Endodermal cell (in vitro differentiated cells): ENCODE measurements around the gene GALNT2. TPM values are rescaled to one million over a fixed set of nuclear protein-coding genes. Genes with fewer than 3 reads are reported as not detected.

Source experiments
- DNase-seq: peaks from one replicate; pipeline ENCODE4 v3.0.0-alpha.2; 2017
- H3K27ac ChIP-seq: 2 replicates; pipeline ENCODE4 v1.5.1; 2013; ENCODE audit warnings: mild to moderate bottlenecking, low read depth, low read length, moderate library complexity
- H3K27me3 ChIP-seq: 2 replicates; pipeline ENCODE4 v1.6.1; 2013; ENCODE audit warnings: mild to moderate bottlenecking, low read length, moderate library complexity; ENCODE audit not compliant: insufficient read depth, control insufficient read depth, poor library complexity, severe bottlenecking
- H3K36me3 ChIP-seq: 2 replicates; pipeline ENCODE4 v1.7.0; 2013; ENCODE audit warnings: mild to moderate bottlenecking, low read length, moderate library complexity; ENCODE audit not compliant: control insufficient read depth, insufficient read depth
- H3K4me1 ChIP-seq: one replicate; pipeline ENCODE4 v1.7.0; 2013; ENCODE audit warnings: low read length; ENCODE audit not compliant: control insufficient read depth, insufficient read depth
- H3K4me3 ChIP-seq: 2 replicates; pipeline ENCODE4 v1.5.1; 2013; ENCODE audit warnings: mild to moderate bottlenecking, low read length, moderate library complexity
- H3K9ac ChIP-seq: 2 replicates; pipeline ENCODE4 v1.6.1; 2013; ENCODE audit warnings: mild to moderate bottlenecking, low read length, moderate library complexity; ENCODE audit not compliant: poor library complexity, severe bottlenecking; ENCODE audit errors: extremely low read depth
- H3K9me3 ChIP-seq: 2 replicates; pipeline ENCODE4 v1.6.1; 2013; ENCODE audit warnings: mild to moderate bottlenecking, low read length, moderate library complexity; ENCODE audit not compliant: control insufficient read depth
- H3K27ac Mint-ChIP-seq: 2 replicates; pipeline ENCODE4 v1.8.0; 2020; ENCODE audit warnings: mixed read lengths
- H3K27me3 Mint-ChIP-seq: 2 replicates; pipeline ENCODE4 v1.8.0; 2021; ENCODE audit warnings: mild to moderate bottlenecking, mixed read lengths; ENCODE audit not compliant: insufficient read depth
- H3K36me3 Mint-ChIP-seq: 2 replicates; pipeline ENCODE4 v1.8.0; 2020; ENCODE audit warnings: low read depth, mixed read lengths
- H3K4me1 Mint-ChIP-seq: 2 replicates; pipeline ENCODE4 v1.8.0; 2020; ENCODE audit warnings: mixed read lengths
- H3K4me3 Mint-ChIP-seq: 2 replicates; pipeline ENCODE4 v1.8.0; 2020; ENCODE audit warnings: mild to moderate bottlenecking, moderate library complexity, mixed read lengths
- H3K9me3 Mint-ChIP-seq: 2 replicates; pipeline ENCODE4 v1.8.0; 2020; ENCODE audit warnings: mild to moderate bottlenecking, mixed read lengths
- CTCF ChIP-seq: fragments of 200-600 bp; sonication (generic); conservative IDR thresholded peaks from 2 replicates; pipeline ENCODE4 v1.5.0; 2021; ENCODE audit warnings: antibody characterized with exemption, mild to moderate bottlenecking
- WGBS, 2 experiments: methylation state at CpG; one replicate each; pipeline versions ENCODE4 v1.1.5 to v1.1.7; 2013; ENCODE audit warnings: missing lambda C conversion rate in 2 of 2, mixed read lengths in 1 of 2; ENCODE audit not compliant: insufficient coverage in 1 of 2, insufficient read length in 1 of 2; 5-methylcytosine and 5-hydroxymethylcytosine counted together
- total RNA-seq, 2 donors: library from RNA; stranded (reverse); fragmentation: NEBNext Ultra II Directional in 1 of 2; extraction: Animal tissue kit (Norgen Biotek cat#: 25700) in 1 of 2; gene quantifications; 2 replicates in 1 of 2; 3 replicates in 1 of 2; pipeline ENCODE4 v1.2.1, GENCODE V29; 2021

Gene GALNT2
- total RNA-seq, 2 donors from 2014 or later: 41.6 to 63.5 TPM

GRCh38 chr1:230158415-230159291 is 91.6 kb downstream of the GALNT2 start:
- Histone ChIP-seq H3K9me3 (no peaks in the 10 kb centered on the region), H3K4me3 (no peak overlapping the region), H3K27ac (peak overlapping the region; percentile 88), H3K9ac (no peak overlapping the region), H3K27me3 (no peaks in the 10 kb centered on the region), H3K4me1 (no peaks in the 10 kb centered on the region), H3K36me3 (no peaks in the 10 kb centered on the region)
- no peak overlapping the region for H3K4me3 Mint-ChIP-seq
- H3K27me3 Mint-ChIP-seq: no peaks in the 10 kb centered on the region
- peak overlapping the region; percentile 60 for H3K27ac Mint-ChIP-seq
- DNase-seq: peak; percentile 26
- 85 to 91% methylated on average over 8 to 12 of the region's 12 CpGs for WGBS, 2 experiments
- H3K9me3 Mint-ChIP-seq: no peaks in the 10 kb centered on the region
- TF ChIP-seq CTCF: no peak
- H3K4me1 Mint-ChIP-seq: peaks cover 25% of the 10 kb centered on the region
- H3K36me3 Mint-ChIP-seq: peaks cover 6% of the 10 kb centered on the region

DNA sequence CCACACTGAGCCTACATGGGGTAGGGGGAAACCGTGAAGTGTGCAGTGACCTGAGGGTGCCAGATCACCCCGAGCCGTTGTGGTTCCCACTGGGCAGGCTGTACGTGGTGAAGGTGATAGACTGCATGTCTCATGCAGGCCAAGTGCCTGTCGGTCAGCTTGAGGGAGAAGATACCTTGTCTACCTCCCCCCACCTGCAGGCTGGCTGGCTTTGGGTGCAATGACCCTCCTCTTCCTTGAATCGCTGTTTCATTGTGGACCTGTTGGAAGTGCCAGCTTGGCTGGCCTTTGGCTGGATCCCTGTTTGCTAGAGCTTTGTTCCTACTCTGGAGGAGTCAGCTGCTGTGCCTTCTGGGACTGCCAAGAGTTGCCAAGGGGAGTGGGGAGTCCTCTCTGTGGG is 92.5 kb downstream of the GALNT2 start:
- Mint-ChIP-seq H3K36me3 (peaks cover 6% of the 10 kb centered on the region), H3K27ac (peak overlapping the region; percentile 45), H3K4me1 (peaks cover 21% of the 10 kb centered on the region), H3K27me3 (no peaks in the 10 kb centered on the region), H3K4me3 (no peak overlapping the region), H3K9me3 (no peaks in the 10 kb centered on the region)
- no peaks in the 10 kb centered on the region for H3K27me3 ChIP-seq
- H3K36me3 ChIP-seq: no peaks in the 10 kb centered on the region
- H3K27ac ChIP-seq: no peak overlapping the region
- WGBS, 2 experiments: 92 to 98% methylated on average over 6 of the region's 6 CpGs
- H3K4me3 ChIP-seq: no peak overlapping the region
- H3K9ac ChIP-seq: no peak overlapping the region
- DNase-seq: peak; percentile 27
- H3K4me1 ChIP-seq: no peaks in the 10 kb centered on the region
- TF ChIP-seq CTCF: no peak
- no peaks in the 10 kb centered on the region for H3K9me3 ChIP-seq

DNA sequence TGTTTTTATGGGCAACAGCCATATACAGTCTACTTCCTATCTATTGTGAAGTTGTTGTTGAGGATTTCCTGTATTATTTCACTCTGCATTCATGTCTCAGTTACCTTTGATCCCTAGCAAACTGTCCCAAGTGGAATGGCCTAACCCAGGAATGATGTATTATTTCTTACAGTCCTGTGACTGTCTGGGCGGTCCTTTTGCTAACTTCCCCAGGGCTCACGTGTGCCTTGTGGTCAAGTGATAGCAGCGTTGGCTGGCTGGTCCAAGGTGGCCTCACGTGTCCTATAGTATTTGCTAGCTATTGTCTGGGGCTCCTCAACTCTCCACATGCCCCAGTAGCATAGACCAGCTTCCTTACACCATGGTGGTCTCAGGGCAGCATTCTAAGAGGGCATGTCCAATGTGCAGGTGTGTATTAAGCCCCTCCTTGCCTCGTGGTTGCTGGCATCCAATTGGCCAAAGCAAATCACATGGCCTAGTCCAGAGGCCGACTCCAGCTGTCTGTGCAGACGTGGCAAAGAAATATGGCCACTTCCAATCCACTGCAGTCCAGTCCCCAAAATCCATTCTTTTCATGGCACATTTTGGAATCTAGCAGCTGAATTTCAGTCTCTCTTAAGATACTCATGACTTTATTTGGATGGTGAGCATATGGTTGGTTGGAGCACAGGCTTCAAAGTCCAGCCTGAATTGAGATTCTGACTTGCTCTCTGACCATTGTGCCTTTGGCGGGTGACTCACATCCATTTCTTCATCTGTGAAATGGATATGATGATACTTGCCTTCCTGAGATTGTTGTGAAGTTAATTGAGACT is 94.1 kb downstream of the GALNT2 start:
- WGBS, 2 experiments: 88 to 93% methylated on average over 6 to 8 of the region's 8 CpGs
- TF ChIP-seq CTCF: no peak
- Histone ChIP-seq H3K9ac (no peak overlapping the region), H3K4me3 (no peak overlapping the region), H3K4me1 (no peaks in the 10 kb centered on the region), H3K27me3 (no peaks in the 10 kb centered on the region), H3K27ac (no peak overlapping the region), H3K36me3 (no peaks in the 10 kb centered on the region), H3K9me3 (no peaks in the 10 kb centered on the region)
- Mint-ChIP-seq H3K27ac (no peak overlapping the region), H3K4me1 (peaks cover 15% of the 10 kb centered on the region), H3K9me3 (no peaks in the 10 kb centered on the region), H3K4me3 (no peak overlapping the region), H3K36me3 (peaks cover 6% of the 10 kb centered on the region), H3K27me3 (no peaks in the 10 kb centered on the region)
- peak; percentile 29 for DNase-seq
